Neutrophil (primary cell): ENCODE data around the gene TMOD3.

Experiments used
- H3K27ac ChIP-seq: fragments of 200-600 bp; sonication (generic); 2 replicates; pipeline ENCODE4 v1.5.1; 2016; ENCODE audit warnings: mild to moderate bottlenecking, moderate library complexity
- H3K27me3 ChIP-seq: fragments of 200-600 bp; sonication (generic); 2 replicates; pipeline ENCODE4 v1.6.0; 2016; ENCODE audit warnings: mild to moderate bottlenecking
- H3K36me3 ChIP-seq: fragments of 200-600 bp; sonication (generic); 2 replicates; pipeline ENCODE4 v1.5.1; 2017
- H3K4me1 ChIP-seq, 2 experiments: fragments of 200-600 bp in 1 of 2; sonication (generic) in 1 of 2; 1 replicate in 1 of 2; 2 replicates in 1 of 2; pipeline versions ENCODE4 v1.5.1 to v1.6.1; 2013 to 2016; ENCODE audit warnings: low read depth in 1 of 2, low read length in 1 of 2, mild to moderate bottlenecking in 1 of 2, moderate library complexity in 1 of 2; ENCODE audit not compliant: control insufficient read depth in 1 of 2, insufficient read depth in 1 of 2
- H3K4me3 ChIP-seq, 2 experiments: fragments of 200-600 bp in 1 of 2; sonication (generic) in 1 of 2; 1 replicate in 1 of 2; 2 replicates in 1 of 2; pipeline ENCODE4 v1.5.1; 2013 to 2016; ENCODE audit warnings: low read depth in 1 of 2, low read length in 1 of 2, mild to moderate bottlenecking in 1 of 2, moderate library complexity in 1 of 2
- H3K9me3 ChIP-seq: fragments of 200-600 bp; sonication (generic); 2 replicates; pipeline ENCODE4 v1.5.1; 2016
- TF ChIP-seq, protein P1 (sequence below): fragments of 200-600 bp; sonication (generic); IDR thresholded peaks from 2 replicates; pipeline ENCODE4 v1.5.1; 2016; ENCODE audit warnings: antibody characterized with exemption

Gene TMOD3

DNA sequence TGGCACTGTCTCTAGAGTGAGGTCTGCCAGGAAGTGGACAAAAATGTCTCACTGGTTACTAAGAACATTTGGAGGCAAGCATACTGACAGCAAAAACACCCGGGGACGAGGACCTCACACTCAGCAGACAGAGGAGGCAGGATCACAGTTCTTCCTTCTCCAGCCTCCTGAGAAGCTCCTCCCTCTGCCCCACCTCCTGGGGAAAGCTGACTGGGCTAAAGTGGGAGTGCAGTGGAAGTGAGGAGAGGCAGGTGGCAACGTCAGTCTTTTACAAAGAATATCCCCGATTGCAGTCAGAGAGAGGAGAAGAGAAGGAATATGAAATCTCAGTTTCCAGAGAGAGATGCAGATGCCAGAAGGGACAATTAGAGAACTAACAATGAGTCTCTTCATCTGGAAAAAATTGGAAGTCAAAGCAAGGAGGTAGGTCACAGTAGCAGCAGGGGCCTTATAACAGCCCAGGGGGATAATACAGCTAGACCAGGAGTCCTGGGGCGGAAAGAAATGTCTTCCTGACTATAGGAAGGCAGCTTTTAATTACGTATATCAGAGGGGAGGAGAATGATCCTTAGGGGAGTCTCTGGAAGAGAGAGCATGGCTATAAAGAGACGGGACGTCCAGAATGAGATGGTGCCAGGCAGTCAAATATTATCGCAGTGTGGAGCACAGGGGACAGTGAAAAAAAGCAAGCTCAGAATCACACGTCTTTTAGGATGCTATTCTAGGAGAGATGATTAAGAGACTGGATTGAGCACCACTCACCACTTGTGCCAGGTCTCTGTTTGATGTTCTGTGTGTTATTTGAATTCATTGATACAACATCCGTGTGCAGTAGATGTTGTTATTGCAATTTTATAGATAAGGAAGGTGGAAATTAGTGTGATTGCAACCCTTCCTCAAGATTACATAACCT, 95.0 kb downstream of the TMOD3 start:
- Histone ChIP-seq H3K4me1 (no peaks in the 10 kb centered on the region), H3K9me3 (no peaks in the 10 kb centered on the region), H3K27ac (no peak overlapping the region), H3K36me3 (peaks cover 94% of the 10 kb centered on the region), H3K4me3 (no peak overlapping the region), H3K27me3 (no peaks in the 10 kb centered on the region)
- TF ChIP-seq, protein P1, sequence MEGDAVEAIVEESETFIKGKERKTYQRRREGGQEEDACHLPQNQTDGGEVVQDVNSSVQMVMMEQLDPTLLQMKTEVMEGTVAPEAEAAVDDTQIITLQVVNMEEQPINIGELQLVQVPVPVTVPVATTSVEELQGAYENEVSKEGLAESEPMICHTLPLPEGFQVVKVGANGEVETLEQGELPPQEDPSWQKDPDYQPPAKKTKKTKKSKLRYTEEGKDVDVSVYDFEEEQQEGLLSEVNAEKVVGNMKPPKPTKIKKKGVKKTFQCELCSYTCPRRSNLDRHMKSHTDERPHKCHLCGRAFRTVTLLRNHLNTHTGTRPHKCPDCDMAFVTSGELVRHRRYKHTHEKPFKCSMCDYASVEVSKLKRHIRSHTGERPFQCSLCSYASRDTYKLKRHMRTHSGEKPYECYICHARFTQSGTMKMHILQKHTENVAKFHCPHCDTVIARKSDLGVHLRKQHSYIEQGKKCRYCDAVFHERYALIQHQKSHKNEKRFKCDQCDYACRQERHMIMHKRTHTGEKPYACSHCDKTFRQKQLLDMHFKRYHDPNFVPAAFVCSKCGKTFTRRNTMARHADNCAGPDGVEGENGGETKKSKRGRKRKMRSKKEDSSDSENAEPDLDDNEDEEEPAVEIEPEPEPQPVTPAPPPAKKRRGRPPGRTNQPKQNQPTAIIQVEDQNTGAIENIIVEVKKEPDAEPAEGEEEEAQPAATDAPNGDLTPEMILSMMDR: no peak

DNA sequence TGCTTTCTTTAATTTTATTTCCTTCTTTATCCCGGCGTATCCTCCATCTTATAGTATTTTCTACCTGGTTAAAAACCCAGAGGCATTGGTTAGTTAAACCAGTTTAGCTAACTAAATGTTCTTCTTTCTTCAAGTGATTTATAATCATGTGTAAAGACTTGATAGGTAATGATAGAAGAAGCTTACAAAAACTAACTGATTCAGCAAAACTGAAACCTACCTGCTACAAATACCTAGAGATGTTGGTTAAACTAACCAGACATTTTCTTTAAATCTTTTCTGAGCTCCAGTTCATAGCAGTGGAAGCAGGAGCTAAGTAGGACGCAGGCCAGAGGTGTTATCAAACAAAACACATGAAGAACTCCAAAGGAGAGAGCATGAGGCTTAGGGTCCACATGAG, 97.4 kb downstream of the TMOD3 start:
- H3K36me3 ChIP-seq: peaks cover 90% of the 10 kb centered on the region
- TF ChIP-seq, protein P1: no peak
- no peaks in the 10 kb centered on the region for H3K9me3 ChIP-seq
- no peak overlapping the region for H3K4me3 ChIP-seq
- H3K27ac ChIP-seq: no peak overlapping the region
- no peaks in the 10 kb centered on the region for H3K27me3 ChIP-seq
- H3K4me1 ChIP-seq: no peaks in the 10 kb centered on the region

DNA sequence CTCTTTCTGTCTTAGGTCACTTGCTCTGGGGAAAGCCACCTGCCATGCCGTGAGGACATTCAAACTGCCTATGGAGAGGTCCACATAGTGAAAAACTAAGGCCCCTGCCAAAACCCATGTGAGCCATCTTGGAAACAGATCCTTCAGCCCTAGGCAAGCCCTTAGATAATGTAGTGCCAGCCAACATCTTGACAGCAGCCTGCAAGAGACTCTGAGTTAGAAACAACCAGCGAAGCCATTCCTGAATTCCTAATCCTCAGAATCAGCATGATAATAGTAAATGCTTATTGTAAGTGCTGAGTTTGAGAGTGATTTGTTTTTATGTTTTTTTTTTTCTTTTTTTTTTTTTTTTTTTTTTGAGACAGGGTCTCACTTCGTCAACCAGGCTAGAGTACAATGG, 101.6 kb downstream of the TMOD3 start:
- no peaks in the 10 kb centered on the region for H3K27me3 ChIP-seq
- no peak overlapping the region for H3K27ac ChIP-seq
- H3K36me3 ChIP-seq: peaks cover 74% of the 10 kb centered on the region
- no peak overlapping the region for H3K4me3 ChIP-seq
- no peaks in the 10 kb centered on the region for H3K4me1 ChIP-seq
- H3K9me3 ChIP-seq: no peaks in the 10 kb centered on the region
- TF ChIP-seq, protein P1: no peak

DNA sequence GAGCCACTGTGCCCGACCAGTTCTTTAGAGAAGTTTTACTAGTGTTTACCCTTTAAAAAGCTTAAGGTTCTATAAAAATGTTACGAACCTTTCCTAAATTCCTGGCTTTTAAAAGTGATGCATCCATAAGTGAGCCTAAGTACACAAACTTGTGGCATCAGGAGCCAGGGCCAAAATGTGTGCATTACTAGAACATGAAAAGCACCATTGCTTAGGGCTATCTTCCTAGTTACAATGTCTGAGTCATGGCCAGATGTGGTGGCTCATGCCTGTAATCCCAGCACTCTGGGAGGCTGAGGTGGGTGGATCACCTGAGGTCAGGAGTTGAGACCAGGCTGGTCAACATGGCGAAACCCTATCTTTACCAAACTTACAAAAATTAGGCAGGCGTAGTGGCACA, 102.2 kb downstream of the TMOD3 start:
- Histone ChIP-seq H3K36me3 (peaks cover 76% of the 10 kb centered on the region), H3K27ac (no peak overlapping the region)

DNA sequence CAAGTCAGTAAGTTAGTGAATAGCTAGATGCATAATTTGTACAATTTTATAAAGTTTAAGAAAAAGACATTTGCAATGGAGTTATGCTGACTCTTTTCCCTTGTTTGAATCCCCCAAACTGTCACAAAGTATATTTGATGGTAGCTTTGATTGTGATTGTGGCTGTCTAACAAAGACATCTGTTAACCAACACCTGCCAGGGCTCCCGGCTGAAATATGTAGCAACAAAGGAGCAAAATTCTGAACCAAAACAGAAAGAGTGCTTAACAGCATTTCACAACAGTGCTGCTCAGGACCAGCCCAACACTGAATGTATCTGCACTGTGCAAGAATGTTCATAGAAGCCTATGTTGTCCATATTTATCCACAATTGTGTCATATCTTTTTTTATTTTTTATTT, 102.7 kb downstream of the TMOD3 start:
- Histone ChIP-seq H3K27ac (no peak overlapping the region), H3K27me3 (no peaks in the 10 kb centered on the region), H3K4me1 (no peaks in the 10 kb centered on the region), H3K4me3 (no peak overlapping the region), H3K36me3 (peaks cover 76% of the 10 kb centered on the region), H3K9me3 (no peaks in the 10 kb centered on the region)
- TF ChIP-seq, protein P1: no peak

More for the DNA sequence above, 102.2 kb downstream of the TMOD3 start:
- H3K27me3 ChIP-seq: no peaks in the 10 kb centered on the region
- TF ChIP-seq, protein P1: no peak
- H3K9me3 ChIP-seq: no peaks in the 10 kb centered on the region
- no peaks in the 10 kb centered on the region for H3K4me1 ChIP-seq
- H3K4me3 ChIP-seq: no peak overlapping the region
